Activated naive CD8-positive, alpha-beta T cell (primary cell): ENCODE results near the gene PXMP2.
"Not testable (repeated sequence)": the region's sequence is repeated elsewhere in the genome, so short reads cannot be mapped to it uniquely, and the experiment has no call there.

Experiments used
- H3K27ac Mint-ChIP-seq: one replicate; pipeline ENCODE4 v1.8.0; 2021; ENCODE audit warnings: mixed read lengths
- H3K27me3 Mint-ChIP-seq: one replicate; pipeline ENCODE4 v1.8.0; 2021; ENCODE audit warnings: mixed read lengths
- H3K36me3 Mint-ChIP-seq: one replicate; pipeline ENCODE4 v1.8.0; 2021; ENCODE audit warnings: mixed read lengths
- H3K4me1 Mint-ChIP-seq: one replicate; pipeline ENCODE4 v1.8.0; 2021; ENCODE audit warnings: low read depth, mixed read lengths
- H3K4me3 Mint-ChIP-seq: one replicate; pipeline ENCODE4 v1.8.0; 2021; ENCODE audit warnings: mild to moderate bottlenecking, mixed read lengths
- H3K9me3 Mint-ChIP-seq: one replicate; pipeline ENCODE4 v1.8.0; 2021; ENCODE audit warnings: low read depth, mixed read lengths

The PXMP2 gene

DNA sequence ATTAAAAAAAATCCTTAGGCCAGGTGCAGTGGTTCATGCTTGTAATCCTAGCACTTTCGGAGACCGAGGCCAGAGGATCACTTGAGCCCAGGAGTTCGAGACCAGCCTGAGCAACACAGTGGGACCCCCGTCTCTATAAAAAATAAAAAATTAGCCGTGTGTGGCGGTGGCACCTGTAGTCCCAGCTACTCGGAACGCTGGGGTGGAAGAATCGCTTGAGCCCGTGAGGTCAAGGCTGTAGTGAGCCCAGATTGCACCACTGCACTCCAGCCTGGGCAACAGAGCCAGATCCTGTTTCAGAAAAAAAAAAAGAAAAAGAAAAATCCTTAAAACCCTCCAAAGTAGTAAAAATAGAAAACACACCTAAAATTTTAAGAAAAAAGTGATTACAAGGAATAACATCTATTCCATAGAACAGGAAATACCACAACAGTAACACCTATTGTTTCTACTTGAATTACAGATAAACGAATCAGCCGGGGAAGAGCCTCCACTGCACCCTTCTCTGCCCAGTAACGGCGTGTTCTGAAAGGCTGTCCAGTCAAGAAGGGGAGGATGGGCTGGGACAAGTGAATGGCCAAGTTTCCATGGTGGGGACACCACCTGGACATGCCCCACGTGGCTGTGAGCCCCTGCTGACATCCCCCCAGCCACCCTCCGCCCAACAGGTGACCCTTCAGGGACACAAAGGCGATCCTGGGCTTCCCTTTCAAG lies 18.1 kb upstream of the PXMP2 start:
- H3K36me3 Mint-ChIP-seq: peaks cover 17% of the 10 kb centered on the region
- H3K27ac Mint-ChIP-seq: no peak overlapping the region
- no peaks in the 10 kb centered on the region for H3K9me3 Mint-ChIP-seq
- no peaks in the 10 kb centered on the region for H3K27me3 Mint-ChIP-seq
- no peaks in the 10 kb centered on the region for H3K4me1 Mint-ChIP-seq
- H3K4me3 Mint-ChIP-seq: no peak overlapping the region

DNA sequence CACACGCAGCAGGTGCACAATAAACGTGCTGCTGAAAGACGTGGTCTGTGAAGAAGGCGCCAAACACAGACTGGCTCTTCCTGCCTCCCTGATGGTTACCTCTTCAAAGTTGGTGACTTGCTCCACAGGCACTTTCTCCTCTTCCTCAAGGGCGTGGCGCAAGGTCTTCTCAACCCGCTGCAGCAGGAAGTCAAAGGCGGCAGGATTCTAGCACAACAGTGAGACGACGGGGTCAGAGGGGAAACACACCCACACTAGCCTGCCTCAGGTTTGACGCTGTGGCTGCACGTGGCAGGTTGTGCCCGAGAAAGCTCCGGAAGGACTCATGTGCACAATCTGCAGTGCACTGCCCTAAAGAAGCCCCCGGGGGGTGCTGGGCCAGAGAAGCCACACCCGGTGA lies 15.3 kb upstream of the PXMP2 start:
- peaks cover 9% of the 10 kb centered on the region for H3K36me3 Mint-ChIP-seq

DNA sequence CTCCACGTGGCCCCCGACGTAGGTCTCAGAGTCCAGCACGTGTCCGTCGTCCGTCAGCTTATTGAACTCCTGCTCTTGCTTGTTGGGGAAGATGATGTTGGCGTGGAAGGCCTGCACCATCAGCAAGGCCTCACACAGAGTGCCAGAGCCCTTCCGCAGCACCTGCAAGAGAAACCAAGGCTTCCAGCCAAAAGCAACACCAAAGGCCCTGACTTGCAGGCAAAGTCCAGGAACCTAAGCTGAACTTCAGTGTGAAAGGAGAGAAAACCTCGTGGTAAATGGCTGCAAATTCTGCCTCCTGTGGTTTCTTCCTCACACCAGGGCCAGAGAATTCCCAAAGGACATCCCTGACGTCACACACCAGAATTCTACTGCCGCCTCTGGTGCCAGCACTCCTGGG lies 14.7 kb upstream of the PXMP2 start:
- H3K4me3 Mint-ChIP-seq: no peak overlapping the region
- no peaks in the 10 kb centered on the region for H3K4me1 Mint-ChIP-seq
- H3K27me3 Mint-ChIP-seq: no peaks in the 10 kb centered on the region
- H3K9me3 Mint-ChIP-seq: no peaks in the 10 kb centered on the region
- H3K36me3 Mint-ChIP-seq: peaks cover 6% of the 10 kb centered on the region
- H3K27ac Mint-ChIP-seq: no peak overlapping the region

More for the DNA sequence above, 15.3 kb upstream of the PXMP2 start:
- Mint-ChIP-seq H3K4me3 (no peak overlapping the region), H3K9me3 (no peaks in the 10 kb centered on the region), H3K27me3 (no peaks in the 10 kb centered on the region), H3K27ac (no peak overlapping the region), H3K4me1 (no peaks in the 10 kb centered on the region)

DNA sequence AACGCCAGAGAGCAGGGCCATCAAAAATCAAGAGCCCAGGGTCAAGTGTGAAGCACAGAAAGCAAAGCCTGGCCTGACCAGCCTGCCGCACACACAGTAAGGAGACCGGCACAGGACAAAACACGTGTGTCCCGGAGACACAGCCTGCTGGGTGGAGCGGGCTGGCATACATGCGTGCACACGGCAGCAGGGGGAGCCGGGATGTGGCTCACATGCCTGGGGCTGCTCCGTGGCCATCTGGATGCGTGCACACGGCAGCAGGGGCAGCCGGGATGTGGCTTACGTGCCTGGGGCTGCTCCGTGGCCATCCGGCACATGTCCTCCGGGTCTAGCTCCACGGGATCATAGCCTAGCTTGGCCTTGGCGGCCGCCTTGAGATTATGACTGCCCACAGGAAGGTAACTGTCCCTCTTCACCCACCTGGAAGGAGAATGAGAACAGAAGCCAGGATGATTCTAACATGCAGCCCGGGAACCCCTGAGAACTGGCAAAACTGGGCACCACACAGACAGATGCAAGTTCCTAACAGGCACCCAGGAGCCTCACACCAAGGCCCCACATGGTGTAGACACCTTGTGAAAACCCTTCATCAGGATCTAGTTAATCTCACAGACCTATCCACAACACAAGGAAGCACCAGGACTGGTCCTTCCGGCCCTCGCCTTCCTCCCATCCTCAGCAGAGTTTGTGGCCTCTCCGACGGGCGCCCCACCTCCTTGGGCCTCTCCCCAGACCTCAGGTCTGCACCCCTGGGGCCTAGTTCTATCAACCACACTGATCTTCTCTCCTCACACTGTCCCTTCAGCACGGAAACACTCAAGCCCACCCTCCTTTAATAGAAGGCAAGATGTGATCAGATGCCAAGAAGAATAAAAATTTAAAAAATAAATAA lies 13.9 kb upstream of the PXMP2 start:
- Mint-ChIP-seq H3K27me3 (no peaks in the 10 kb centered on the region), H3K4me1 (no peaks in the 10 kb centered on the region), H3K9me3 (no peaks in the 10 kb centered on the region), H3K4me3 (no peak overlapping the region), H3K36me3 (peaks cover 6% of the 10 kb centered on the region), H3K27ac (no peak overlapping the region)

DNA sequence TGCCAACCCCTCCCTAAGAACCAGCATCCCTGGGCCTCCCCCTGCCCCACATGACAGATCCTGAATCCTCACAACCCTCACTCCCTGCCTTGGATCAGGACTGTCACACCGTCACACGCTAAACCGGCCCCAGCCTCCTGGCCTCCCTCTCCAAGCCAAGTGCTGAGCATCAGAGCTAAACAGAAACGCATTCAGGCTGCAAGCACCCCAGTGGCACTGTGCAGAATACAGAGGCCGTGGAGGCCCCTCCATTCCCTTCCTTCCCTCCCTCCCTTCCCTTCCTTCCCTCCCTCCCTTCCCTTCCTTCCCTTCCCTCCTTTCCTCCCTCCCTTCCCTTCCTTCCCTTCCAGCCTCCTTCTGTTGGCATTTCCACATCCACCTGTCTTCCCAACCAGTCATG lies 12.8 kb upstream of the PXMP2 start:
- no peak overlapping the region for H3K4me3 Mint-ChIP-seq
- no peaks in the 10 kb centered on the region for H3K9me3 Mint-ChIP-seq
- H3K27ac Mint-ChIP-seq: no peak overlapping the region
- H3K36me3 Mint-ChIP-seq: peaks cover 7% of the 10 kb centered on the region
- H3K27me3 Mint-ChIP-seq: no peaks in the 10 kb centered on the region
- no peaks in the 10 kb centered on the region for H3K4me1 Mint-ChIP-seq

DNA sequence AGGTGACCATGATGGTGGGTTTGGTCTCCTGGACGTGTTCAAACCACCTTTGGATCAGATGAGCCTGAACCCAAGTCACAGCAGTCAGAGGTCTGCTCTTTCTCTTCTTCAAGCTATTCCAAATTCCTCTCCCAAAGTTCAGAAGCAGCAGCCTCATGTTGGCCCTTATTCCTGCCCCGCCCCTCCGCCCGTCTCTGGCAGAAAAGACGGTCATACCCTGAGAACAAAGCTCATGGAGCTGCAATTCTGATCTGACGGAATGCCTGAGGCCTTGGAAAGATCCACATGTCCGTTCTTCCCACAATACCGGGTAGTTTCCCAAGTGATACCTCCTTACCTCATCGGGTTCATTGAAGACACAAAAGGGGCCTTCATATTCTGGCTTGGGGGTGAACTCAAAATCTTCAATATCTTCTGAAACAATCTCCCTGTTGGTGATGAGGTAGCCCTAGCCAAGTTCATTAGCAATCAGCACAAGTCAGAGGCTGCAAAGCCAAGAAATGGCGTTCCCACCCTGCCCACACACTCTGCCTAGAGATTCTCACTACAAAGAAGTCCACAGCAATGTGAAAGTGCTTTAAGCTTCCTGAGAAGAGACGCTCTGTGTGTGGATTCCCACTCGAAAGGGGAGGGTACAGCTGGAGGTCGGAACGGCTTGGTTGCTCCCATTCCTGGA lies 11.5 kb upstream of the PXMP2 start:
- Mint-ChIP-seq H3K9me3 (no peaks in the 10 kb centered on the region), H3K36me3 (peaks cover 12% of the 10 kb centered on the region), H3K4me1 (no peaks in the 10 kb centered on the region), H3K27ac (no peak overlapping the region), H3K4me3 (no peak overlapping the region), H3K27me3 (no peaks in the 10 kb centered on the region)

DNA sequence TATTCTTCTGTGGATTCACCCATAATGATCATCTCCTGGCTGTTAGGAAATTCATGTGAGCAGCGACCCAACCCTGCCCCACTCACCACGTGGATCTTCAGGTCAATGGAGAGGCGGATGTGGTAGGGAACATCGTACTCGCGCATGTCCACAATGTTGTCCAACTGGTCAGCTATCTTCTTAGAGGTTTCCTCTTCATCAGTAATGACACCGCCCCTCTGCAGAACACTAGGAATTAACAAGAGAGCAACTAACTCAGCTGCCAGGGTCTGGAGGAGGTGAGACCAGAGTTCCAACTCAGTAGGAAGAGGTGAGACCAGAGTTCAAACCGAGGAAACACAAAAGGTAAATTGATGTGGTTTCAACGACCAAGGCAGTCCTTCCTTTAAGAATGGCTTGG lies 9.9 kb upstream of the PXMP2 start:
- no peaks in the 10 kb centered on the region for H3K4me1 Mint-ChIP-seq
- no peaks in the 10 kb centered on the region for H3K9me3 Mint-ChIP-seq

DNA sequence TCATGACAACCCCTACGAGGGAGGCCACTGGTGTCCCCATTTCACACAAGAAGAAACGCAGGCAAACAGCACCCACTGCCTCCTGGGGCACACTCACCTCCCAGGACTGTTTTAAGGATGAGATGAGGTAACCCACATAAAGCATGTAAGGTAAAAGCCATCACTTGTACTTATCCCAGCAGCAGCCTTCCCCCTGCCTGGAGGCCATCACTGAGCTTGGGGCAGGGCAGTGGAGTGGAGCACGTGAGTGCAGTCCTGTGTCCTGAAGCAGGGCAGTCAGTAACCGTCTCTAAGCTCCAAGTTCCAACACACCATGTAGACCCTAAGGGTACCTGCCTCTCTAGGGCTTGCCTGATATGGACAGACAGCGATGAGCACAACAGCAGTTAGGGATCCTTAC lies 2.0 kb upstream of the PXMP2 start:
- H3K27ac Mint-ChIP-seq: peak overlapping the region; percentile 28
- peaks cover 4% of the 10 kb centered on the region for H3K36me3 Mint-ChIP-seq
- H3K9me3 Mint-ChIP-seq: no peaks in the 10 kb centered on the region
- H3K27me3 Mint-ChIP-seq: no peaks in the 10 kb centered on the region
- H3K4me3 Mint-ChIP-seq: peak overlapping the region; percentile 79
- peaks cover 23% of the 10 kb centered on the region for H3K4me1 Mint-ChIP-seq

More for the DNA sequence above, 9.9 kb upstream of the PXMP2 start:
- no peaks in the 10 kb centered on the region for H3K27me3 Mint-ChIP-seq
- H3K27ac Mint-ChIP-seq: no peak overlapping the region
- peaks cover 8% of the 10 kb centered on the region for H3K36me3 Mint-ChIP-seq
- no peak overlapping the region for H3K4me3 Mint-ChIP-seq

DNA sequence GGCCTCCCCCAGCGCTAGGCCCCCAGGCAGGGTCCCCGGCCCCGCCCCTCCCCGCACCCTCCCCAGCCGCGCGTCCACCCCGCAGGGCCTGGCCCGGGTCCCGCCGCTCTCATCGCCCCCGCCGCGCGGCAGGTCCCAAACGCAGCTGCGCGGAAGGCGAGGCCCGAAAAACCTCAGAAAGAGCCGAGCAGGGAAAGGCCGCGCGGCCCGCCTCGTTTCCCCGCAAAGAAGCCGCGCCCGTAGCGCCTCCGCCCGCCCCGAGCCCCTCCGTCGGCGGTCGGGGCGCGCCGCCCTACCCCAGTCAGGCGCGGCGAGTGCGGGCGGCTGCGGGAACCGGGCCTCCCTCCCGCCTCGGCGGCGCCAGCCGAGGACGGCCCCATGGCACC lies 569 bp upstream of the PXMP2 start:
- Mint-ChIP-seq H3K9me3 (no peaks in the 10 kb centered on the region), H3K36me3 (peaks cover 4% of the 10 kb centered on the region), H3K4me1 (peaks cover 23% of the 10 kb centered on the region), H3K27me3 (no peaks in the 10 kb centered on the region), H3K4me3 (peak overlapping the region; percentile 82), H3K27ac (no peak overlapping the region)

DNA sequence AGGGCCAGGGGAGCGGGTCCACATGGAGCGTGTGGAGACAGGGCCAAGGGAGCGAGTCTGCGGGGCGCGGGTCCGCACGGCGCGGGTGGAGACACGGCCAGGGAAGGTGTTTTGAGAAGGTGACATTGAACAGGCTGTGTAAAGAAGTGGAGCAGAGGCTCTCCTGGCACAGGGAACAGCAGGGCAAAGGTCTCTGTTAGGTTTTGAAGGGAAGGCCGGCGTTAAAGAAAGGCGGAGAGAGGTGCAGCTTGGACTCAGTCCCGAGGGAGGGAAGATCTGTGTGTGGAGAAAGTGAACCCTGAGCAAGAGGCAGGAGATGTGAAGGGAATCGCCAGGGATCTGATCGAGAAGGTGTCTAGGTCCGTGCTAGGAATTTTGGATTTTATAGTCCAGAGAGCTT lies 1.8 kb downstream of the PXMP2 start:
- Mint-ChIP-seq H3K4me1 (peaks cover 20% of the 10 kb centered on the region), H3K4me3 (peak overlapping the region; percentile 55), H3K27ac (no peak overlapping the region), H3K9me3 (no peaks in the 10 kb centered on the region), H3K27me3 (no peaks in the 10 kb centered on the region), H3K36me3 (peaks cover 4% of the 10 kb centered on the region)

DNA sequence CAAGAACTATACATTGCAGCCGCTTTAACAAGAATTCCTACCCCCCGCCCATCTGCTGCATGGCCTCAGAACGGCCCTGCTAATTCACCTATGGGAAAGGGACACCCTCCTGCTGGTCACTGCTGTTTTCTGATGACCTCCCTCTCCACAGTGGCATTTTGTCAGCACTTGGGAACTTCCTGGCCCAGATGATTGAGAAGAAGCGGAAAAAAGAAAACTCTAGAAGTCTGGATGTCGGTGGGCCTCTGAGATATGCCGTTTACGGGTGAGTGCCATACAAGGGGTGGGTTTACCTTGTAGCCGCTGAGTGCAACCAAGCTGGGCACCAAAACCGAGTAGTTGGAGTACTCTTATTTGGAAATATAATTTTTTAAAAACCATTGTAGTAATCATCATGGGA lies 2.7 kb downstream of the PXMP2 start:
- Mint-ChIP-seq H3K27ac (no peak overlapping the region), H3K4me1 (peaks cover 17% of the 10 kb centered on the region), H3K4me3 (peak overlapping the region; percentile 55), H3K36me3 (peaks cover 4% of the 10 kb centered on the region), H3K9me3 (no peaks in the 10 kb centered on the region), H3K27me3 (no peaks in the 10 kb centered on the region)

DNA sequence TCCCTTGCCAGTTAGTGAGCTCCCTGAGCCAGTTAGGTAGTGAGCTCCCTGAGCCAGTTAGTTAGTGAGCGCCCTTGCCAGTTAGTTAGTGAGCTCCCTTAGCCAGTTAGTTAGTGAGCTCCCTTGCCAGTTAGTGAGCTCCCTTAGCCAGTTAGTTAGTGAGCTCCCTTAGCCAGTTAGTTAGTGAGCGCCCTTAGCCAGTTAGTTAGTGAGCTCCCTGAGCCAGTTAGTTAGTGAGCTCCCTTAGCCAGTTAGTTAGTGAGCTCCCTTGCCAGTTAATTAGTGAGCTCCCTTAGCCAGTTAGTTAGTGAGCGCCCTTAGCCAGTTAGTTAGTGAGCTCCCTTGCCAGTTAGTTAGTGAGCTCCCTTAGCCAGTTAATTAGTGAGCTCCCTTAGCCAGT lies 4.6 kb downstream of the PXMP2 start:
- not testable (repeated sequence) for H3K4me1 Mint-ChIP-seq, H3K36me3 Mint-ChIP-seq, H3K27ac Mint-ChIP-seq, H3K27me3 Mint-ChIP-seq, H3K9me3 Mint-ChIP-seq, H3K4me3 Mint-ChIP-seq

DNA sequence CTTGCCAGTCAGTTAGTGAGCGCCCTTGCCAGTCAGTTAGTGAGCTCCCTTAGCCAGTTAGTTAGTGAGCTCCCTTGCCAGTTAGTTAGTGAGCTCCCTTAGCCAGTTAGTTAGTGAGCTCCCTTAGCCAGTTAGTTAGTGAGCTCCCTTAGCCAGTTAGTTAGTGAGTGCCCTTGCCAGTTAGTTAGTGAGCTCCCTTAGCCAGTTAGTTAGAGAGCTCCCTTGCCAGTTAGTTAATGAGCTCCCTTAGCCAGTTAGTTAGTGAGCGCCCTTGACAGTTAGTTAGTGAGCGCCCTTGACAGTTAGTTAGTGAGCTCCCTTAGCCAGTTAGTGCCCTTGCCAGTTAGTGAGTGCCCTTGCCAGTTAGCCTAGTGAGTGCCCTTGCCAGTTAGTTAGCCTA lies 7.5 kb downstream of the PXMP2 start:
- not testable (repeated sequence) for H3K9me3 Mint-ChIP-seq, H3K4me3 Mint-ChIP-seq, H3K27ac Mint-ChIP-seq, H3K36me3 Mint-ChIP-seq, H3K4me1 Mint-ChIP-seq, H3K27me3 Mint-ChIP-seq

DNA sequence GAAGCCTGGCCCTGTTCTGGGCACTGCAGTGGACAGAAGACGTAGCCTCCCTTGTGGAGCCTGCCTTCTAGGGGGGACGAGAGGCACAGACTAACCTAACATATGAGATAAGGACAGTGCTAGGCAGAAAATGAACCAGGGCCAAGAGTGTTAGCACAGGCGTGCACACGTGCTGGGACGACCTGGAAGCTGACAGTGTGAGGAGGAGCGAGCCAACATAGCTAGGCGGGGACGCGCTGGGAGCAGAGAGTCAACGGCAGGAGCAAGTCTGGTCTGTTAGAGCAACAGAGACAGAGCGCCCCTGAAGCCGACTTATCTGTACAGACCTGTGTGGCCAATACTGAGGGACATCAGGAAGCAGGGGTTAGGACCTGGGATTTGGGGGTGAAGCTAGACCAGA lies 8.0 kb downstream of the PXMP2 start:
- H3K36me3 Mint-ChIP-seq: peaks cover 9% of the 10 kb centered on the region
- H3K4me1 Mint-ChIP-seq: no peaks in the 10 kb centered on the region
- no peaks in the 10 kb centered on the region for H3K9me3 Mint-ChIP-seq
- no peak overlapping the region for H3K4me3 Mint-ChIP-seq
- no peaks in the 10 kb centered on the region for H3K27me3 Mint-ChIP-seq
- no peak overlapping the region for H3K27ac Mint-ChIP-seq

DNA sequence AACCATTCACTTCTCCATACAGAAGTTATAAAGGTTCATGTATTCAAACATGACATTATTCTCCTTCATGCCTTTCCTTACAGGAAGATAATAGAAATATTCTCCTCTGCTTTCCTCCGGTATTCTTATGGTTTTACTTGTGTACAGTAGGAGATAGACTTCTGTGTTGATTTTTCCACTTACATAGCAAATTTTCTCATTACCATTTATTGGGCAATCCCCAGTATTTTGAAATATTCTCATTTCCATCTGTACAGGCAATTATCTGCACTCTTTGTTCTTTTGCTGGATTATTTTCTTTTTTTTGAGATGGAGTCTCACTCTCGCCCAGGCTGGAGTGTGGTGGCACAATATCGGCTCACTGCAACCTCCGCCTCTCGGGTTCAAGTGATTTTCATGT lies 11.0 kb downstream of the PXMP2 start:
- no peaks in the 10 kb centered on the region for H3K27me3 Mint-ChIP-seq
- no peaks in the 10 kb centered on the region for H3K9me3 Mint-ChIP-seq
- H3K27ac Mint-ChIP-seq: no peak overlapping the region
- H3K36me3 Mint-ChIP-seq: peaks cover 11% of the 10 kb centered on the region
- no peaks in the 10 kb centered on the region for H3K4me1 Mint-ChIP-seq
- H3K4me3 Mint-ChIP-seq: no peak overlapping the region
